Measurements from ENCODE around the gene MYH2.

Gene MYH2

GRCh38 chr17:10516065-10516464, 33.4 kb downstream of the MYH2 start:
- no peak for DNase-seq (ENCODE audit: low spot score)

DNA sequence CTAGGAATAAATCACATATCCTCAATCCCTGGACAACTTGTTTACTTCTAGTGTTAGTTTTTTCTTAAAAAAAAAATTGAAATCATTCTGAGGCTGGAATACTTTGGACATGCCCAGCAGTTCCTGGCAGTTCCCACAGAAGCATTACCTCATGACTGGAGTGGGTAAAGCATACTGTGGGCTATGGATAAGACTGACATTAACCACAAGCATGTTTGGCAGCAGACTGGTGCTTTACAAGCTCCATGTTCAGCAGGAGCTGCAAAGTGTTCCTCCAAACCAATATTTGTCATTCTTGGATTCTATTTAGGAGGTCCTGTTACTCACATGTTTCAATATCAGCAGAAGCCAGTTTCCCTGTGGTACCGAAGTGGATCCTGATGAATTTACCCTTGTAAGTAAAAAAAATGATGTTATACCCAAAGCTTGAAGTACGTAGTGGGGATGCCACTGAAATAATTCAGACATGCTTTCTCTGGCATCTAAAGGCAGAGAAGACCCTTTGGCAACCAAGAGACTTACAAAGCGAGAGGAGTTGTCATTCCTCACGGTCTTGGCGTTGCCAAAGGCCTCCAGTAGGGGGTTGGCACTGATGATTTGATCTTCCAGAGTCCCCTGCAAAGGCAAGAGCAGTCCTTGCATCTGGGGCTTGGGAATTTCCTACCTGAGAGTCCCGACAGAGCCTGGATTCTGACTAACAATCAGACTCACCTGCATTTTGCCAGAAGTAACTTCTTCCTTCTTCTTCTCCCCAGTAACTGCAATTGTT, 36.0 kb downstream of the MYH2 start:
- no peak for DNase-seq (ENCODE audit: low spot score)

- DNase-seq (ENCODE audit: low spot score): no peak
These were observed 36.6 kb downstream of the MYH2 start for GRCh38 chr17:10512856-10513255.

DNA sequence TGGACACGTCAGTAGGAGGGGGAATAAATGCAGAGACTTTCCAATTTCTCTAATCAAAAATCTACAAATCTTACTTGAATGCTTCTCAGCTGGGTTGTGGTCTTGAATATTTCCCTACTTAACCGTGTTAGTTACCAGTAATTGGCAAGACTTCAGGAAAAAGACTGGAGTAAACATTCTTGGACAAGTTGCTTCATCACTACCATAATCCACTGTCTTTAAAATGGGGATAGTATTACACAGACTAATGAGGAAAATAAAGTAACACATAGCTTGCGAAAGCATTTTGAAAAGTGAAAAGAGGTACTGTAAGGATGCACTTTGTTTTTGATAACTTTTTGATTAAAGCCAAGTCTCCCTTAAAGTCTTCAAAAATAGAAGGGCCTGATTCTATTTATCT, 49.5 kb downstream of the MYH2 start:
- DNase-seq (ENCODE audit: low spot score): no peak

DNA sequence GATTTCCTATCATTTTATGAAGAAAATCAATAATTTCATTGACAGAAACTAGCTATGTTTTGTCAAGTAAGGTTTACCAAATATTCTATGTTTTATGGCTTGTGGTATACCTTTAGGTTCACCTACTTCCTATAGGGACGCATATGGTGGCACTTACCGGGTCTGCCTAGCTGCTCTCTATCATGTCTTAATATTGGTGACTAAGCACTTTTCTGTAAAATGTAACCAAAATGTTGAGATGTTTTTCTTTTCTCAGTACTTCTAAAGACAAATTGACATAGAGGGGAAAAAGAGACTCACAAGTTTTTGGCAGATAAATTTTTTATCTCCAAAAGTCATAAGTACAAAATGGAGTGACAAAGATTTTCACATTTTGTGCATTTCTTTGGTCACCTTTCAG, 57.5 kb downstream of the MYH2 start:
- no peak for DNase-seq (ENCODE audit: low spot score)

DNA sequence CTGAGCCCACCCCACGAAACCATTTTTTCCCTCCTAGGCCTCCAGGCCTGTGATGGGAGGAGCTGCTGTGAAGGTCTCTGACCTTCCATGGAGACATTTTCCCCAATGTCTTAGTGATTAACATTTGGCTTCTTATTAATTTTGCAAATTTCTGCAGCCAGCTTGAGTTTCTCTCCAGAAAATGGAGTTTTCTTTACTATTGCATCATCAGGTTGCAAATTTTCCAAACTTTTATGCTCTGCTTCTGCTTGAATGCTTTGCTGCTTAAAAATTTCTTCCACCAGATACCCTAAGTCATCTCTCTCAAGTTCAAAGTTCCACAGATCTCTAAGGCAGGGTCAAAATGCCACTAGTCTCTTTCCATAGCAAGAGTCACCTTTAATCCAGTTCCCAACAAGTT, 67.2 kb downstream of the MYH2 start:
- no peak for DNase-seq (ENCODE audit: low spot score)

DNA sequence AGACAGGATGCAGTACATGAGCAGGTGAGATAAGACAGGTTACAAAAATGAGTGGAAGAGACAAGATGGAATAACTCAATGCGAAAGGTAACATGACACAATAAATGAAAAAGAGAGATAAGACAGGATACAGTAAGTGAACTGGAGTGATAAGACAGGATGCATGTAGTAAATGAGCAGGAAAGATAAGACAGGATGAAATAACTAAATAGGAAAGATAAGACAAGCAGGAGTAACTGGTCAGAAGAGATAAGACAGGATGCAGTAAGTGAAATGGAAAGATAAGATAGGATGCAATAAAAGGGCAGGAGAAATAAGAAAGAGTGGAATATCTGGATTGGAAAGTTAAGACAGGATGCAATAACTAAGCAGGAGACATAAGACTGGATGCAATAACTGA, 71.8 kb downstream of the MYH2 start:
- DNase-seq (ENCODE audit: low spot score): no peak

GRCh38 chr17:10474536-10474935, 74.9 kb downstream of the MYH2 start:
- DNase-seq (ENCODE audit: low spot score): no peak

GRCh38 chr17:10471858-10472257, 77.6 kb downstream of the MYH2 start:
- no peak for DNase-seq (ENCODE audit: low spot score)

Data from hematopoietic multipotent progenitor cell treated with erythropoietin and hydrocortisone succinate and interleukin-3 and kit ligand, for 17 days (in vitro differentiated cells).